COLO668 (cell line): Measurements from ENCODE around the gene DACH1.
A peak's percentile ranks its signal among the peaks of the same experiment; 100 is the strongest.
"Not testable (repeated sequence)": the region's sequence is repeated elsewhere in the genome, so short reads cannot be mapped to it uniquely, and the experiment has no call there.

ENCODE experiments used
- DNase-seq: peaks from one replicate; lab custom pipeline; 2025; ENCODE audit not compliant: unreplicated experiment; lab: John Stamatoyannopoulos, UW

The DACH1 gene

GRCh38 chr13:71867131-71867814 lies at the start of gene DACH1:
Gene DACH1, minus strand, starts transcription at chr13:71867204.
- DNase-seq, result peak; percentile 47

GRCh38 chr13:71913717-71914116 lies 46.7 kb upstream of the DACH1 start:
- no peak for DNase-seq

GRCh38 chr13:71912524-71912923 lies 45.5 kb upstream of the DACH1 start:
- DNase-seq, result no peak

- no peak for DNase-seq
These were observed 39.4 kb upstream of the DACH1 start for GRCh38 chr13:71906448-71906847.

- DNase-seq, result no peak
These were observed 35.7 kb upstream of the DACH1 start for GRCh38 chr13:71902676-71903075.

- DNase-seq, result not testable (repeated sequence)
These were observed 26.5 kb upstream of the DACH1 start for GRCh38 chr13:71893506-71893905.

GRCh38 chr13:71886880-71887279 lies 19.9 kb upstream of the DACH1 start:
- DNase-seq, result no peak

GRCh38 chr13:71882120-71882519 lies 15.1 kb upstream of the DACH1 start:
- DNase-seq, result no peak

- no peak for DNase-seq
These were observed 13.9 kb upstream of the DACH1 start for GRCh38 chr13:71880753-71881541.

GRCh38 chr13:71879808-71880344 lies 12.9 kb upstream of the DACH1 start:
- no peak for DNase-seq

- no peak for DNase-seq
These were observed 12.1 kb upstream of the DACH1 start for GRCh38 chr13:71879129-71879535.

GRCh38 chr13:71877256-71877653 lies 10.3 kb upstream of the DACH1 start:
- no peak for DNase-seq

- DNase-seq, result no peak
These were observed 9.7 kb upstream of the DACH1 start for GRCh38 chr13:71876648-71877255.

- no peak for DNase-seq
These were observed 8.8 kb upstream of the DACH1 start for GRCh38 chr13:71875823-71876222.

- DNase-seq, result no peak
These were observed 7.5 kb upstream of the DACH1 start for GRCh38 chr13:71874458-71874857.

GRCh38 chr13:71873418-71874247 lies 6.6 kb upstream of the DACH1 start:
- DNase-seq, result no peak

- DNase-seq, result no peak
These were observed 4.8 kb upstream of the DACH1 start for GRCh38 chr13:71871844-71872243.

GRCh38 chr13:71871176-71871754 lies 4.3 kb upstream of the DACH1 start:
- no peak for DNase-seq

- no peak for DNase-seq
These were observed 3.1 kb upstream of the DACH1 start for GRCh38 chr13:71870100-71870499.

- no peak for DNase-seq
These were observed 2.3 kb upstream of the DACH1 start for GRCh38 chr13:71869274-71869673.
